SK-N-MC (cell line): ENCODE data around the gene PRR16.

Experiments used
- DNase-seq: peaks from one replicate; pipeline ENCODE4 v3.0.0-alpha.2; 2011; ENCODE audit warnings: low read depth, low spot score
- H3K27ac ChIP-seq: fragments of 200-600 bp; sonication (generic); 2 replicates; pipeline ENCODE4 v1.5.1; 2016; ENCODE audit warnings: mixed run types
- H3K36me3 ChIP-seq: fragments of 200-600 bp; sonication (generic); 2 replicates; pipeline ENCODE4 v1.6.1; 2017; ENCODE audit warnings: antibody characterized with exemption, low read length, mixed read lengths; ENCODE audit not compliant: insufficient read depth
- H3K4me3 ChIP-seq: fragments of 200-600 bp; sonication (generic); 2 replicates; pipeline ENCODE4 v1.5.1; 2016
- H3K9ac ChIP-seq: fragments of 200-600 bp; sonication (generic); 2 replicates; pipeline ENCODE4 v1.8.0; 2017; ENCODE audit warnings: mixed run types, mixed read lengths; ENCODE audit not compliant: insufficient read length
- H3K9me3 ChIP-seq: fragments of 200-600 bp; sonication (generic); 2 replicates; pipeline ENCODE4 v1.6.1; 2017; ENCODE audit warnings: low read depth, mild to moderate bottlenecking, antibody characterized with exemption, low read length, moderate library complexity, mixed read lengths
- EZH2 ChIP-seq: fragments of 200-600 bp; sonication (generic); IDR thresholded peaks from one replicate; pipeline ENCODE4 v1.6.1; 2017; ENCODE audit warnings: antibody characterized with exemption
- FOXP2 ChIP-seq: optimal IDR thresholded peaks from 2 replicates; pipeline ENCODE3; 2011; ENCODE audit warnings: mild to moderate bottlenecking, moderate library complexity; ENCODE audit not compliant: insufficient read depth; ENCODE audit errors: extremely low read length, control extremely low read depth
- POLR2AphosphoS5 ChIP-seq: IDR thresholded peaks from 2 replicates; pipeline ENCODE4 v1.6.1; 2012; ENCODE audit warnings: mild to moderate bottlenecking, low read depth, low read length, borderline replicate concordance

Gene PRR16

GRCh38 chr5:120614531-120615180, 150.6 kb downstream of the PRR16 start:
- no peak overlapping the region for H3K9ac ChIP-seq
- H3K9me3 ChIP-seq, result no peaks in the 10 kb centered on the region
- H3K4me3 ChIP-seq, result no peak overlapping the region
- TF ChIP-seq EZH2 (no peak), POLR2AphosphoS5 (no peak), FOXP2 (no peak)
- H3K36me3 ChIP-seq, result no peaks in the 10 kb centered on the region
- DNase-seq, result no peak
- no peak overlapping the region for H3K27ac ChIP-seq

- Histone ChIP-seq H3K9ac (no peak overlapping the region), H3K27ac (no peak overlapping the region), H3K9me3 (no peaks in the 10 kb centered on the region), H3K4me3 (no peak overlapping the region), H3K36me3 (no peaks in the 10 kb centered on the region)
- DNase-seq, result no peak
- TF ChIP-seq FOXP2 (no peak), POLR2AphosphoS5 (no peak), EZH2 (no peak)
Measured at GRCh38 chr5:120615967-120616645, 152.0 kb downstream of the PRR16 start.

GRCh38 chr5:120621339-120621738, 157.2 kb downstream of the PRR16 start:
- Histone ChIP-seq H3K9me3 (no peaks in the 10 kb centered on the region), H3K9ac (no peak overlapping the region), H3K4me3 (no peak overlapping the region), H3K36me3 (no peaks in the 10 kb centered on the region), H3K27ac (no peak overlapping the region)
- DNase-seq, result no peak
- no peak for TF ChIP-seq EZH2
- TF ChIP-seq FOXP2, result no peak
- TF ChIP-seq POLR2AphosphoS5, result no peak

DNA sequence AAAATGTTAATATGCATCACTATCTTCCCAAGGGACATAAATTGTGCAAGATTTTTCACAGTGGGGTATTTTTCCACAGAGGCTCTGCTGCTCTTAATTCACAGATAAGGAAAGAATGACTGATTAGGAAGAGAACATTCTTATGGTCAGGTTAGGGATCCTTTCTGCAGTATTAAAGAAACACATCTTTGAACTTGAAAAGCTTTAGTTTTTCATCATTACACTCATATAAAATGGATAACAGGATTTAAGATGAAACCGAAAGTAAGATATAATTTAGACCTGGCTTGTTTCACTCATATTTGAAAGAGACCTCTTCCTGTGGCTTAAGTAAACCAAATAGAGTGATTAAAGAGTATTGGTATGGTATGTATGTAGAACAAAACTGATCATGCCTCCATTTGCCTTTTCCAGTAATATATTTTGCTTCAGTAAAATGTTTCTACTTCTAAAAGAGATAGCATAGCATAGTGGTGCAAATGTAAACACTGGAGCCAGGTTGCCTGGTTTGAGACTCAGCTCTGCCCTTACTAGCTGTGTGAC, 160.0 kb downstream of the PRR16 start:
- Histone ChIP-seq H3K9me3 (no peaks in the 10 kb centered on the region), H3K9ac (no peak overlapping the region), H3K4me3 (no peak overlapping the region), H3K27ac (no peak overlapping the region), H3K36me3 (no peaks in the 10 kb centered on the region)
- DNase-seq, result no peak
- TF ChIP-seq EZH2, result no peak
- no peak for TF ChIP-seq FOXP2
- no peak for TF ChIP-seq POLR2AphosphoS5

- Histone ChIP-seq H3K9me3 (no peaks in the 10 kb centered on the region), H3K4me3 (no peak overlapping the region), H3K36me3 (no peaks in the 10 kb centered on the region), H3K9ac (no peak overlapping the region), H3K27ac (no peak overlapping the region)
- TF ChIP-seq POLR2AphosphoS5, result no peak
- TF ChIP-seq FOXP2, result no peak
- no peak for TF ChIP-seq EZH2
- DNase-seq, result no peak
Measured at GRCh38 chr5:120628156-120628555, 164.1 kb downstream of the PRR16 start.

DNA sequence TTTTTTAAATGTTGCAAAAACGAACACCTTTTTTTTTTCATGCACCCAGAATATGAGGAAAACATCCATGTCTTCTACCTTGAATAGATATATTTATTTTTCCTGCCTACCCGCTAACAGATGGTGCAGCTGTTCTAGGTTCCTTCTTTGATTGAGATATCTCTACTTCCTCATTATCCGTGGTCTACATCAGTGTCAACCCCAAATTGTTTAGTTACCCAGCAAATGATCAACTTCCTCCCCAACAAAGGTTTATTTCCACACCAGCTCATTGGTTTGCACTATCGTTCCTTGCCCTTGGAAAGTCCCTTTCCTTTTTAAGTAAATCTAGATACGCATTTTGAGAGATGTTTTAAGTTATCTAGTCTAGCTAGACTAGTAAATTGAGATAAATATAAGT, 166.4 kb downstream of the PRR16 start:
- no peak overlapping the region for H3K9ac ChIP-seq
- no peak overlapping the region for H3K4me3 ChIP-seq
- H3K27ac ChIP-seq, result no peak overlapping the region
- no peaks in the 10 kb centered on the region for H3K36me3 ChIP-seq
- no peaks in the 10 kb centered on the region for H3K9me3 ChIP-seq
- no peak for TF ChIP-seq POLR2AphosphoS5
- no peak for TF ChIP-seq FOXP2
- no peak for TF ChIP-seq EZH2
- no peak for DNase-seq

GRCh38 chr5:120631611-120632010, 167.5 kb downstream of the PRR16 start:
- H3K9me3 ChIP-seq, result no peaks in the 10 kb centered on the region
- no peak for TF ChIP-seq FOXP2
- no peak overlapping the region for H3K4me3 ChIP-seq
- no peaks in the 10 kb centered on the region for H3K36me3 ChIP-seq
- DNase-seq, result no peak
- no peak overlapping the region for H3K27ac ChIP-seq
- no peak overlapping the region for H3K9ac ChIP-seq

GRCh38 chr5:120632430-120632829, 168.3 kb downstream of the PRR16 start:
- no peak overlapping the region for H3K4me3 ChIP-seq
- no peak overlapping the region for H3K27ac ChIP-seq
- no peak for DNase-seq
- no peaks in the 10 kb centered on the region for H3K36me3 ChIP-seq
- TF ChIP-seq EZH2 (no peak), POLR2AphosphoS5 (no peak), FOXP2 (no peak)
- H3K9me3 ChIP-seq, result no peaks in the 10 kb centered on the region
- H3K9ac ChIP-seq, result no peak overlapping the region
